Activated effector memory CD4-positive, alpha-beta T cell treated with anti-CD3 and anti-CD28 coated beads, Interleukin-2, amount 50 U/mL, for 16 hours (primary cell): ENCODE measurements around the gene SLC35A1.

Experiments used
- DNase-seq: peaks from one replicate; pipeline ENCODE4 v3.0.0-alpha.2; 2020

The SLC35A1 gene

GRCh38 chr6:87534377-87535047, 61.7 kb downstream of the SLC35A1 start:
- DNase-seq: no peak

- no peak for DNase-seq
These were observed 65.9 kb downstream of the SLC35A1 start for GRCh38 chr6:87538510-87539260.

GRCh38 chr6:87539554-87539953, 66.8 kb downstream of the SLC35A1 start:
- no peak for DNase-seq

- no peak for DNase-seq
These were observed 67.8 kb downstream of the SLC35A1 start for GRCh38 chr6:87540539-87540938.

- DNase-seq: no peak
These were observed 68.3 kb downstream of the SLC35A1 start for GRCh38 chr6:87541041-87541440.

- DNase-seq: no peak
These were observed 69.0 kb downstream of the SLC35A1 start for GRCh38 chr6:87541744-87542143.

GRCh38 chr6:87543696-87544473, 71.1 kb downstream of the SLC35A1 start:
- DNase-seq: no peak

GRCh38 chr6:87544474-87544735, 71.6 kb downstream of the SLC35A1 start:
- no peak for DNase-seq

- DNase-seq: no peak
These were observed 79.0 kb downstream of the SLC35A1 start for GRCh38 chr6:87551799-87552198.

GRCh38 chr6:87553159-87553765, 80.5 kb downstream of the SLC35A1 start:
- DNase-seq: no peak

GRCh38 chr6:87555506-87555905, 82.7 kb downstream of the SLC35A1 start:
- no peak for DNase-seq

- no peak for DNase-seq
These were observed 85.7 kb downstream of the SLC35A1 start for GRCh38 chr6:87558446-87558845.

GRCh38 chr6:87561017-87561416, 88.2 kb downstream of the SLC35A1 start:
- no peak for DNase-seq
